Measurements from ENCODE around the gene GTF3C1.

DNA sequence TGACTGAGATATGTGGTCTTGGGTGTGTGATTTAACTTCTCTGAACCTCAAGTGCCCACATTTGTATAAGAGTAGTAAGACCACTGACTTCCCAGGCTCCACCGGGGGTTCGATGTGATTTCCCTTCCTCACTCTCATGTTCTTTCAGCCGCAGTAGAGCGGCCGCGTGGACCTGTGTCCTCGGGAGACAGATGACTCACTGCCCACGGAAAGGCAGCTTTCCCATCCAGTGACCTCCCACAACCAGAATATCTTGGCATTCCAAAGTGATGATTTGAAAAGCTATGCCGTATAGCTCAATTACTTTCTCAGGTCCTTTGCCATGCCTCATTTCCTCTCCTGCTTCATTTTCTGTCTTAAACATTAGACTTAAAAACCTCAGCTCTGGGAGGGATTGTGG, 74.2 kb downstream of the GTF3C1 start:
- TF ChIP-seq, protein P1, sequence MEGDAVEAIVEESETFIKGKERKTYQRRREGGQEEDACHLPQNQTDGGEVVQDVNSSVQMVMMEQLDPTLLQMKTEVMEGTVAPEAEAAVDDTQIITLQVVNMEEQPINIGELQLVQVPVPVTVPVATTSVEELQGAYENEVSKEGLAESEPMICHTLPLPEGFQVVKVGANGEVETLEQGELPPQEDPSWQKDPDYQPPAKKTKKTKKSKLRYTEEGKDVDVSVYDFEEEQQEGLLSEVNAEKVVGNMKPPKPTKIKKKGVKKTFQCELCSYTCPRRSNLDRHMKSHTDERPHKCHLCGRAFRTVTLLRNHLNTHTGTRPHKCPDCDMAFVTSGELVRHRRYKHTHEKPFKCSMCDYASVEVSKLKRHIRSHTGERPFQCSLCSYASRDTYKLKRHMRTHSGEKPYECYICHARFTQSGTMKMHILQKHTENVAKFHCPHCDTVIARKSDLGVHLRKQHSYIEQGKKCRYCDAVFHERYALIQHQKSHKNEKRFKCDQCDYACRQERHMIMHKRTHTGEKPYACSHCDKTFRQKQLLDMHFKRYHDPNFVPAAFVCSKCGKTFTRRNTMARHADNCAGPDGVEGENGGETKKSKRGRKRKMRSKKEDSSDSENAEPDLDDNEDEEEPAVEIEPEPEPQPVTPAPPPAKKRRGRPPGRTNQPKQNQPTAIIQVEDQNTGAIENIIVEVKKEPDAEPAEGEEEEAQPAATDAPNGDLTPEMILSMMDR (conservative IDR thresholded peaks at IDR 0.05) = no peak
- no peak for TF ChIP-seq ZFX (IDR thresholded peaks at IDR 0.05)

Measured in C4-2B (cell line).